GM03348 (cell line): ENCODE measurements around the gene MT1M.
A peak's percentile ranks its signal among the peaks of the same experiment; 100 is the strongest.
"Not testable (repeated sequence)": the region's sequence is repeated elsewhere in the genome, so short reads cannot be mapped to it uniquely, and the experiment has no call there.

ENCODE experiments used
- DNase-seq: peaks from one replicate; pipeline ENCODE4 v3.0.0; 2012; ENCODE audit warnings: low spot score

Gene MT1M

DNA sequence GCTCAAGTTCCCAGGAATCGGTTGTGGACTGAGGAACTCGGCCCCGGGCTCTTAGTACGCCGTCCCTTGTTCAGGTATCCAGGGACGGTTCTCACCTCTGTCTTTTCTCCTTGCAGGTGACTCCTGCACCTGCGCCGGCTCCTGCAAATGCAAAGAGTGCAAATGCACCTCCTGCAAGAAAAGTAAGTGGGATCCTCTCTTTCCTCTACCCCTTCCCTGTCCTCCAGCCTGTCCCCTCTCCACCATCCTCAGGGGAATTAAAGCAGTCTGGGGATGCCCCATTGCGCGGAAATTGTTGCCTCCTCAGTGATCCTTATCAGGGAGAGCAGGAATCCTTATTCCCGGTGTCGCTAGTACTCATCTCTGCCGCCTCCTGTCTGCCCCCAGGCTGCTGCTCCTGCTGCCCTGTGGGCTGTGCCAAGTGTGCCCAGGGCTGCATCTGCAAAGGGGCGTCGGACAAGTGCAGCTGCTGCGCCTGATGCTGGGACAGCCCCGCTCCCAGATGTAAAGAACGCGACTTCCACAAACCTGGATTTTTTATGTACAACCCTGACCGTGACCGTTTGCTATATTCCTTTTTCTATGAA, 23.5 kb upstream of the MT1M start:
- DNase-seq = no peak

DNA sequence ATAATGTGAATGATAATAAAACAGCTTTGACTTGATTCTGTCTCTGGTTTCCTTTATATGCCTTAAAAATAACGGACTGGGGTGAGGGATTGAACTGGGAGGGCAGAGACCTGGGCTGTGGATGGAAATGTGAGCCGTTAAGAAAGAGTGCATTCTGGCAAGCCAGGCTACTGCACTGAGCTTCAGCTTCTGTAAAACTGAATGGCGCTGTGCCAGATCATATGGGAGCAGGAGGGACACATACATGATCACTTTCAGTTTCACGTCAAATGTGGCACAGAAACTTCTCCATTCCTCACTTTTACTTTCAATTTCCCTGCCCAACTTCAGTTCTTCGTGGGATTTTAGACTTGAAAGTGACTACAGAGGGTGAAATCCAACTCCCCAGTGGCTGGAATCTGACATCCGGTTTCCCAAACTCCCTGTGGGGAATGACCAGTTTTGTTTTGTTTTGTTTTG, 23.0 kb upstream of the MT1M start:
- DNase-seq = peak; percentile 60

DNA sequence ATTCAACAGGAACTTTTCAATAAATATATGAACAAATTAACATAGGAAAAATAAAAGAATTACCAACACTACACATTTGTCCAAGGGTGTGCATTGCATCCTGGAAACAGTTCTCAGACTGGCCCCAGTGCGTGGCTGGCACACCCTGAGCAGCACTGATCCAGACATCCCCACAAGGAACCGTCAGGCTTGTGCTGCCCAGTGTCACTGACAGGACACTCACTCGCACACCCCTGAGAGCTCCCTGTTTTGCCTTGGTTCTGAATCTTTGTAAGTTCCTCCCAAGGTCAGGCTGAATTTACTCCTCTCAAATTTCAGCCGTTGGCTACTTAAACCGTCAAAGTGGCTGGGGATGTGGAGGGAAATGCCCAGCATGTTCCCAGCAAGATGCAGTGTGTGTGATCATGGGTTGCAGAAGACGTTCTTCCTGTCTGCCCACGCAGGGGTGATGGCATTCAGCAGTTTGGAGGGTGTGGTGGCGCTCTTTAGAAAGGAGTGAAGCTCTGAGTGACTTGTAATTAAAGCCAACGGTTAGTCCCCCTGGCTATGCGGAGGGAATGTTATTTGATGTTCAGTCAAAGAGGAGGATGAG, 22.3 kb upstream of the MT1M start:
- peak; percentile 67 for DNase-seq

DNA sequence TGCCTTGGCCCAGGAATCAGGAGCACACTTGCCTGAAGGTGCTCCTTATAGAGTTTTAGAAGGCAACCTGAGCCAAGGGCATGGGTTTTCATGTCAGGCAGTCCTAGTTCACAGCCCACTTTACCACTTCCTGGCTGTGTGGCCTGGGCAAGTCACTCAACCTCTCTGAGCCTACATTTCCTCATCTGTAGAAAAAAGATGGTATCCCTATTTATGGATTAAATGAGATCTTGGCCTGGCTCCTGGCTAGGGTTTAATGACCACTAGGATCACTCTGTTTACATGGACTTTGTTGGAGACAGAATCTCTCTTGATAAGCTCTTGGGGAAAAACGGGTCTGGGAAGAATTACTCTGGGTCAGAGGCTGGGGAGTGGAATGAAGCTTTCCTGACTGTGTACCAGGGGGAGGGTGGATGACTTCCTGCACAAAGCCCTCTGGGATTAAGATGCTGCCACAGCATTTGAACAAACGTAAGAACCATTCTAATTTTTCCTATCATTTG, 21.8 kb upstream of the MT1M start:
- DNase-seq = no peak

DNA sequence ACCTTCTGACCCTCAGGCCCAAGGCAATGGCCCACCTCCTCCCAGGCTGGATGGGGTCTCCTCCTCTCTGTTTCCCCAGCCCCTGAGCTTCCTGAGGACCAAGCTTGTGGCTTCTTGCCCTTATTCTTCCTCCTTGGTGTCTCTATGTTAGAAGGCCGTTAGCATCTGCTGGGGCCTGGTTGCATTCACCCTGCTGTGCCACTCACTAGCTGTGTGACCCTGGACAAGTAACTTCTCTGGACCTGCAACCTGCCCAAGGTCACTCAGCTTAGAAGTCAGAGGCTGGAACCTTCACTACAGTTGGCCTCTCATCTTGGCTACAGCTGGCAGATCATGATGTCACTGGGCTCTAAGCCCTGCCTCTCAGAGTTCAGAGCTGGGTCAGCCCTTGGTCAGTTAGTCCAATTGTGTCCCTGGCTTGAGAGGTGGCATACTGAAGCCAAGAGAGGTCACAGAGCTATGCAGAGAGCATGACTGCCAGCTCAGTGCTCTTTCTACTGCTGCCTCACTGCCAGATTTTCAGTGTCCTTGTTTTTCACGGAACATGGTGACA, 21.1 kb upstream of the MT1M start:
- peak; percentile 33 for DNase-seq

DNA sequence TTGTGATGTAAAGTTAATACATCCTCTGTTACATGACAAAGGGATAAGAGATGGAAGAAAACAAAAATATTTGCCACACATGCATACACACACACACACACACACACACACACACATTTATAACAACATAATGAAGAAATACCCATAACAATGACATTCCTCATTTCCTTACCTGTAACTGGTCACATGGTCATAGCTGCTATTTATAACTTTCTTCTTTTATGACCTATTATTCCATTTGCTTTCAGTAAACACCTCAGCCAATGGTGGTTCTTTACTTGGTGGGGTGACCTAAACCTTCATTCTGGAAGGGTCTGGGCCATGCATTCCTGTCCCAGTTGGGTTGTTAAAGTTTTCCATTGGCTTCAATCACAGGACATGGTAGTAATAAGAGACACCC, 18.8 kb upstream of the MT1M start:
- DNase-seq = no peak

DNA sequence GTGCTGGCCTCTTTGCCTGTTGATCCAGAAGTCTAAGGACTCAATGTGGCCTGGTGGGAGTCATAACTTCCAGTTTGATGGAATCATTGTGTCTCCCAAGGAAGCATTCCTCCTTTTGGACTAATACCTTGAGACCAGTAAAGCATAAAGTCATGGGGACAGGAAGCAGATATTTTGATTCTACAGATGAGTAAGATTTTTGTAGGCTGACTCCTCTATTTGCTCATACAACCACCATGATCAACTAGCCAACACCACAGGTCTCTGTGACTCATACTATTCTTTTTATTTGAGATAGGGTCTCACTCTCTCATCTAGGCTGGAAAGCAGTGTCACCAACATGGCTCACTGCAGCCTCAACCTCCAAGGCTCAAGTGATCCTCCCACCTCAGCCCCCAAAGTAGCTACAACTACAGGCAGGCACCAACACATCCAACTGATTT, 17.9 kb upstream of the MT1M start:
- peak; percentile 39 for DNase-seq

DNA sequence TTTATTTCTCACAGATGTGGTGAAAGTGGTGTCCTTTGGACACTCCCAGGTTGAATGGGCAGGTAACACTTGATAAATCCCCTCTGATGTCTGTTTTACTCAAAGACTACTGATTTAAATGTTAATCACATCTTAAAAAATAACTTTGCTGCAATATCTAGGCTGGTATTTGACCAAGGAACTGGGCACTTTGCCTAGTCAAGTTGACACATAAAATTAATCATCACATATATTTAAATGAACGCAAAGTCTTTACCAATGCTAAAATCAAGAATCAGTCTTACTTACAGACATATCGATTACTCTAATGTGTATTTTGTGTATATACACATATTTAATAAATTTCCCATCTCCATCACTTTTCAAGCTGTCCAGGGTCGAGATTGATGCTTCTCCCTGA, 17.1 kb upstream of the MT1M start:
- DNase-seq = no peak

DNA sequence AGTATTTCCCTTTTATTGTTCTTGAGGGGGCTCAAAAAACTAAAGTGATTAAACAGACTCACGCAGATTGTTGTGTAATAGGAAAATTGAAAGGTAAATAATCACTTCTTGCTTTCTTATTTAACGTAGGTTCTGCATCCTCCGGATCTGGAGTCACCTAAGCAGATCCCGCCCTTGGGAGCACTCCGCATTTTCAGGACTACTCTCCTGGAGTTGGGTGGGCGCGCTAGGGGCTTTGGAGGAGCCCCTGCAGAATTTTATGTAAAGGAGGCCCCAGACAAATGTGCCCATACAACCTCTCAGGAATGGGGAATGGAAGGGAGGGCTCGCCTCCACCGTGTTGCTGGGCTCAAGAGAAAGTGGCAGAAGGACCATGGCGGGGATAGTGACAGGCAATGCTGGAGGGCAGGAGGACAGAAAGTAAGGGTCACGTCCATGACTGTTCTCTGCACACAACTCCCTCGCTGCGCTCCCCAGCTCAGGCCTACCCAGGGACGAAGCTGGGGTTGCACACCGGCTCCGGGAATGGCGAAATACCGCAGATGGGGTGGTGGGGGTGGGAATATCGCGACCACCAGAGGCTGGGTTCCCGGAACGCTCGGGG, 15.7 kb upstream of the MT1M start:
- no peak for DNase-seq

DNA sequence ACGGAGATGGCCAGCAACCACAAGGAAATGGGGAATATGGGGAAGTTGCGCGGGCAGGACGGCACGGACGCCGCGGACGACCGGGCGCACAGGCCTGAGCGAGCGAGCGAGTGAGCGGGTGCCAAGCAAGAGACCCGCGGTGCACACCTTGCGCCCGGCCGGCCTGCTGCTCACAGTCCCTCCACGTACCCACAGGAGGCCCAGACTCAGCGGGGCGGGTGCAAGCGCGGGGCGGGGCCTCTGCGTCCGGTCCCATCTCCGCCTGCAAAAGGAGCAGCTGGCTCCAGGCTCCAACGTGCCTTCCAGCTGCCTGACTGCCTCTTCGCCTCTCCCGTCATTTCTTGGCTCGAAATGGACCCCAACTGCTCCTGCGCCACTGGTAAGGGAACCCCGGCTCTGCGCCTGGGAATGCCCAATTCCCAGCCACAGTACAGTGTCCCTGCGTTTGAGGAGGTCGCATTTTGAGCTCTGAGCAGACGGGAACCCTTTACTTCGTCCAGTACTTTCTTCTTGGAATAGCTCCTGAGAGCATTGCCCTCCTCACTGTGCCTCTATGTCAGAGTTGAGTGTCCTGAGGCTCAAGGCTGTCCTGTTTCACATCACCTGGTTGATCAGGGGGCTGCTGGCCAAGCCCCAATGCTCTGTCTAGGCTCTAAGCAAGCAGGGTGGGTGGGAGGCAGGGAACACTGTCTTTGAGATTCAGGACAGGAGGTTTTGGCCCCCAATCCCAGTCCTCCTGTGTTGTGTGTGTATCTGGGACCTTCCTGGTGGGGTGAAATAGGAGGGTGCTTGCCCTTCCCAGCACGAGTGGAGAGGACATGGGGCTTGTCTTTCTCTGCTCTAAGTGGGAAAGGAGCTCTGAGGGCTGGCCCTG, 15.0 kb upstream of the MT1M start:
- peak; percentile 86 for DNase-seq

DNA sequence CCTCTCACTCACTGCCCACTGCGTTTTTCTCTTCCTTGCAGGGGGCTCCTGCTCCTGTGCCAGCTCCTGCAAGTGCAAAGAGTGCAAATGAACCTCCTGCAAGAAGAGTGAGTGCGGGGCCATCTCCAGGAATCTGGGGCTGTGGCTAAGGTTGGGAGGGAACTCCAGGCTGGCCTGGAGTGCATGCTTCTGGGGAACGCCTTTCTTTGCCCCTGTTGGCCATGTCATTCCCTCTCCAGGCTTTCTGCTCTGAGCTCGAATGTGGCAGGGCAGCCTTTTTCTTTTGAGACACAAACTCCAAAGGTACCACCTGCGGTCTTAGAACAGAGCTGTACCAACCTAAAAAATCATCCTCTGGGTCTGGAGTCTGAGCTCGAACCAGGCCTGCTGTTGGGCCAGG, 14.3 kb upstream of the MT1M start:
- no peak for DNase-seq

DNA sequence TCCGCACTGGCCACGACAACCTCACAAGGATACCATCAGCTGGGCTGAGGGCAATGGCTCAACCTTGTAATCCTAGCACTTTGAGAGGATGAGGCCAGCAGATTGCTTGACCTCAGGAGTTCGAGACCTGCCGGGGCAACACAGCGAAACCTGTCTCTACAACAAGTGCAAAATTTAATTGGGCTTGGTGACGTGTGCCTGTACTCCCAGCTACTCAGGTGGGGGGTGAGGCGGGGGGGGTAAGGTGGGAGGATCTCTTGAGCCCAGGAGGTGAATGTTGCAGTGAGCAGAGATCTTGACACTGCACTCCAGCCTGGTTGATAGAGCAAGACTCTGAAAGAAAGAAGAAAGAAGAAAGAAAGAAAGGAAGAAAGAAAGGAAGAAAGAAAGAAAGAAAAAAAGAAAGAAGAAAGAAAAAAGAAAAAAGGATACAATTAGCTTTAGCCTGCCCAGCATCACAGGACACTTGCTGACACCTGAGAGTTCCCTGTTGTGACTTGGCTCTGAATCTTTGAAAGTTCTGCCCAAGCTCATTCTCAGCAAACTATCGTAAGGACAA, 12.0 kb upstream of the MT1M start:
- DNase-seq = no peak

DNA sequence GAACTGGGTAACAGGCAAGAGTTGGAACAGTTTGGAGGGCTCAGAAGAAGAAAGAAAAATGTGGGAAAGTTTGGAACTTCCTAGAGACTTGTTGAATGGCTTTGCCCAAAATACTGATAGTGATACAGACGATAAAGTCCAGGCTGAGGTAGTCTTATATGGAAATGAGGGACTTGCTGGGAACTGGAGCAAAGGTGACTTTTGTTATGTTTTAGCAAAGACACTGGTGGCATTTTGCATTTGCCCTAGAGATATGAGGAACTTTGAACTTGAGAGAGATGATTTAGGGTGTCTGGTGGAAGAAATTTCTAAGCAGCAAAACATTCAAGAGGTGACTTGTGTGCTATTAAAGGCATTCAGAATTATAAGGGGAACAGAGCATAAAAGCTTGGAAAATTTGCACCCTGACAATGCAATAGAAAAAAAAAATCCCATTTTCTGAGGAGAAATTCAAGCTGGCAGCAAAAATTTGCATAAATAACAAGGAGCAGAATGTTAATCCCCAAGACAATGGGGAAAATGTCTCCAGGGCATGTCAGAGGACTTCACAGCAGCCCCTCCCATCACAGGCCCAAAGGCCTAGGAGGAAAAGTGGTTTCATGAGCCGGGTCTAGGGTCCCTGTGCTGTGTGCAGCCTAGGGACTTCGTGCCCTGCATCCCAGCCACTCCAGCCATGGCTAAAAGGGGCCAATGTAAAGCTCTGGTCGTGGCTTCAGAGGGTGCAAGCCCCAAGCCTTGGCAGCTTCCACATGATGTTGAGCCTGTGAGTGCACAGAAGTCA, 10.6 kb upstream of the MT1M start:
- not testable (repeated sequence) for DNase-seq

DNA sequence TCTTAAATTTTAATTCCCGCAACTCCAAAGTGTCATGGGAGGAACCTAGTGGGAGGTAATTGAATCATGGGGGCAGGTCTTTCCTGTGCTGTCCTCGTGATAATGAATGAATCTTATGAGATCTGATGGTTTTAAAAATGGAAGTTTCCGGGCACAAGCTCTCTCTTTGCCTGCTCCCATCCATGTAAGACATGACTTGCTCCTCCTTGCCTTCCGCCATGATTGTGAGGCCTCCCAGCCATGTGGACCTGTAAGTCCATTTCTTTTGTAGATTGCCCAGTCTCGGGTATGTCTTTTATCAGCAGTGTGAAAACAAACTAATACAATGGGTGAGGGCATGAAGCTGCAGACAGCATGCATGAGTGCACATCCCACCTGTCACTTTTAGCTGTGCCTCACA, 9.3 kb upstream of the MT1M start:
- not testable (repeated sequence) for DNase-seq

DNA sequence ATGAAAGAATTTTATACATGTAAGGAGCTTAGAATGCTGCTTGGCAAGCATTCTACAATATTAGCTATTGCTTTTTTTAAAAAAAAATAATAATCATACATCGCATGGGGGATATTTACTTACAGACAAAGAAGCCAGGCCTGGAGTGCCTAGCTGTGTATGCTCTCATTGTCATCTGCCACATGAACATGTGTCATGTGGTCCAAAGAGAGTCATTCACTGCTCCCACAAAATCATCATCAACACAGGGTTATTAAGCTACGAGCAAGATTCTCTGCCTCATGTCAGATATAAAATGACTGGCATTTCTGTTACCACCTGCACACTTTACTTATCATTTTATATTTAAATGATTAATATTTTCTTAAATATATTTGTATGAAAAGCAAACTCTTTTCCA, 8.8 kb upstream of the MT1M start:
- no peak for DNase-seq

DNA sequence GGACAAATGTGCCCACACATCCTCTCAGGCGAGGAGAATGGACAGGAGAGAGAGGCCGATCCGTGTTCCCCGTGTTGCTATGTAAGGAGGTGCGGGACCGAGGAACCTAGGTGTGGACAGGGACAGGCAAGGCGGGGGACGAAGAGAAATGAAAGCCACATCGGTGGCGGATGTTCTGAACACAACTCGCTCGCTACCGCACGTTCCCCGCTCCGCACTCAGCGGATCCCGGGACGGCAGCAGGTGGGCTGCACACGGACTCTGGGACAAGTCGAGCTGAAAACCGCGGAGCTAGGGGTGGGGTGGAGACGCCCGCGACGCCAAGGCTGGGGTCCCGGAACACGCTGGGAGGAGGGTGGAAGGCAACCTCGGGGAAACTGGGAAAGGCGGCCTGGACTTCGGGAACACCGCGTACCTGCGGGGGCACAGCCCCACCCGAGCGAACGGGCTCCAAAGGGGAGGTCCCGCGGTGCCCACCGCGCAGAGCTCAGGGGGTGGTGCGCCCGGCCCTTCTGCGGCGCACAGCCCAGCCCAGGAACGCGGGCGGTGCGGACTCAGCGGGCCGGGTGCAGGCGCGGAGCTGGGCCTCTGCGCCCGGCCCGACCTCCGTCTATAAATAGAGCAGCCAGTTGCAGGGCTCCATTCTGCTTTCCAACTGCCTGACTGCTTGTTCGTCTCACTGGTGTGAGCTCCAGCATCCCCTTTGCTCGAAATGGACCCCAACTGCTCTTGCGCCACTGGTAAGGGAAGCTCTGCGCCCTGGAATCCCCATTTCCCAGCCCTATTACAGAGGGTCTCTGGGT, 7.1 kb upstream of the MT1M start, which contains the start of gene MT1E:
Gene MT1E, plus strand, starts transcription at position 642 of the 803 bp plus-strand sequence. Its CDS starts 71 bp downstream, at position 713.
- peak; percentile 95 for DNase-seq

DNA sequence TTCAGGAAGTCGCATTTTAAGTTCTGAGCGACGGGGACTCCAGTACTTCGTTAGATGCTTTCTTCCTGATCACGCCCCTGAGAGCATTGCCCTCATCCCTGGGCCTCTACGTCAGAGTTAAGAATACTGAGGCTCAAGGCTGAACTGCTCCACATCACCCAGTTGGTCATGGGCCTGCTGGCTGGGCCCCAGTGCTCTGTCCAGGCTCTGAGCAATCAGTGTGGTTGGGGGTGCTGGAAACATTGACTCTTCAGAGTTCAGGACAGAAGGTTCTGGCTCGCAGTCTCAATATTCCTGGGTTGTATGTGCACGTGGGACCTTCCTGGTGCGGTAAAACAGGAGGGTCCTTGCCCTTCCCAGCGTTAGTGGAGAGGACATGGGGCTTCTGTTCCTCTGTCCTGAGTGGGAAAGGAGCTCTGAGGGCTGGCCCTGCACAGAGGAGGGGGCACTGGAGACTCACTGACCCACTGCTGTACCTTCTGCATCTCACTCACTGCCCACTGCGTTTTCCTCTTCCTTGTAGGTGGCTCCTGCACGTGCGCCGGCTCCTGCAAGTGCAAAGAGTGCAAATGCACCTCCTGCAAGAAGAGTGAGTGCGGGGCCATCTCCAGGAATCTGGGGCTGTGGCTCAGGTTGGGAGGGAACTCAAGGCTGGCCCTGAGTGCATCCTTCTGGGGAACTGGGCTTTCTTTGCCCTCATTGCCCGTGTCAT, 6.4 kb upstream of the MT1M start:
- DNase-seq = peak; percentile 73

DNA sequence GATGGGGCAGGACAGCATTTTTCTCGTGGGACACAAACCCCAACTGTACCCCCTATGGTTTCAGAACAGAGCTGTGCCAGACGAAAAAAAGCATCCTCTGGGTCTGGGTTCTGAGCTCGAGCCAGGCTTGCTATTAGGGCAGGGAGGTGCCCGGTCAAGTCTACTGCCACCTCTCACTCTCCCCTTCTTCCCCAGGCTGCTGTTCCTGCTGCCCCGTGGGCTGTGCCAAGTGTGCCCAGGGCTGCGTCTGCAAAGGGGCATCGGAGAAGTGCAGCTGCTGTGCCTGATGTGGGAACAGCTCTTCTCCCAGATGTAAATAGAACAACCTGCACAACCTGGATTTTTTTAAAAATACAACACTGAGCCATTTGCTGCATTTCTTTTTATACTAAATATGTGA, 5.8 kb upstream of the MT1M start:
- DNase-seq = no peak
